ENCODE results near the gene ZFX.
"Not testable (repeated sequence)": the region's sequence is repeated elsewhere in the genome, so short reads cannot be mapped to it uniquely, and the experiment has no call there.

DNA sequence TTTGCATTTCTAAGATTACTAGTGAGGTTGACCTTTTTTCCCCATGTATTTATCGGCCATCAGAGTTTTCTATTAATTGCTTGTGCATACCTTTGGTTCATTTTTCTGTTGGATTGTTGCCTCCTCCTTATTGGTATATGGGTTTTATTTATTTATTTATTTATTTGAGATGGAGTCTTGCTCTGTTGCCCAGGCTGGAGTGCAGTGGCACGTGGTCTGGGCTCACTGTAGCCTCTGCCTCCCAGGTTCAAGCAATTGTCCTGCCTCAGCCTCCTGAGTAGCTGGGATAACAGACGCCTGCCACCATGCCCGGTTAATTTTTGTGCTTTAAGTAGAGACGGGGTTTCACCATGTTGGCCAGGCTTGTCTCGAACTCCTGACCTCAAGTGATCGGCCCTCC, 6.2 kb downstream of the ZFX start:
- TF ChIP-seq, protein P1, sequence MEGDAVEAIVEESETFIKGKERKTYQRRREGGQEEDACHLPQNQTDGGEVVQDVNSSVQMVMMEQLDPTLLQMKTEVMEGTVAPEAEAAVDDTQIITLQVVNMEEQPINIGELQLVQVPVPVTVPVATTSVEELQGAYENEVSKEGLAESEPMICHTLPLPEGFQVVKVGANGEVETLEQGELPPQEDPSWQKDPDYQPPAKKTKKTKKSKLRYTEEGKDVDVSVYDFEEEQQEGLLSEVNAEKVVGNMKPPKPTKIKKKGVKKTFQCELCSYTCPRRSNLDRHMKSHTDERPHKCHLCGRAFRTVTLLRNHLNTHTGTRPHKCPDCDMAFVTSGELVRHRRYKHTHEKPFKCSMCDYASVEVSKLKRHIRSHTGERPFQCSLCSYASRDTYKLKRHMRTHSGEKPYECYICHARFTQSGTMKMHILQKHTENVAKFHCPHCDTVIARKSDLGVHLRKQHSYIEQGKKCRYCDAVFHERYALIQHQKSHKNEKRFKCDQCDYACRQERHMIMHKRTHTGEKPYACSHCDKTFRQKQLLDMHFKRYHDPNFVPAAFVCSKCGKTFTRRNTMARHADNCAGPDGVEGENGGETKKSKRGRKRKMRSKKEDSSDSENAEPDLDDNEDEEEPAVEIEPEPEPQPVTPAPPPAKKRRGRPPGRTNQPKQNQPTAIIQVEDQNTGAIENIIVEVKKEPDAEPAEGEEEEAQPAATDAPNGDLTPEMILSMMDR (IDR thresholded peaks at IDR 0.05), result not testable (repeated sequence)
- TF ChIP-seq POLR2A (IDR thresholded peaks at IDR 0.05), result not testable (repeated sequence)

All from thyroid gland (tissue), 4 donors.